Panc1 (cell line): Measurements from ENCODE around the gene ATP11B. TPM values are rescaled to one million over a fixed set of nuclear protein-coding genes. Genes with fewer than 3 reads are reported as not detected.

ENCODE experiments used
- ATAC-seq: fragments of 200-7000 bp; cut with Tn5 transposase; 2 replicates; pipeline ENCODE4 v1.9.1; 2020; ENCODE audit warnings: mild to moderate bottlenecking, moderate library complexity
- BruUV-seq: library from RNA; stranded (reverse); fragments of 400-500 nt; replicated peaks from 2 replicates; lab custom pipeline; 2021; lab: Mats Ljungman, UMichigan
- CTCF ChIA-PET: fragments of 300-600 bp; sonication (Branson Sonifier 250); formaldehyde crosslinking; loops from one replicate; lab custom pipeline; 2022; ENCODE audit warnings: antibody characterized with exemption; lab: Charles Lee
- POLR2A ChIA-PET: fragments of 300-600 bp; sonication (Branson Sonifier 250); formaldehyde crosslinking; loops from one replicate; lab custom pipeline; 2022; ENCODE audit warnings: antibody characterized with exemption; lab: Charles Lee
- DNase-seq: peaks from one replicate; pipeline ENCODE4 v3.0.0-alpha.2; 2010; ENCODE audit warnings: low read depth, low spot score
- H3K27ac ChIP-seq: 2 replicates; pipeline ENCODE4 v1.5.1; 2011; ENCODE audit warnings: mild to moderate bottlenecking, low read length, inconsistent platforms
- H3K27me3 ChIP-seq: fragments of 200-500 bp; sonication (Bioruptor generic); 2 replicates; pipeline ENCODE4 v1.6.0; 2014; ENCODE audit warnings: low read length, inconsistent platforms; ENCODE audit not compliant: control insufficient read depth, insufficient read depth
- H3K36me3 ChIP-seq: fragments of 200-500 bp; sonication (Bioruptor generic); 2 replicates; pipeline ENCODE4 v1.5.1; 2014; ENCODE audit warnings: inconsistent platforms, mild to moderate bottlenecking, low read length, moderate library complexity; ENCODE audit not compliant: control insufficient read depth, insufficient read depth
- H3K4me1 ChIP-seq: 2 replicates; pipeline ENCODE4 v1.5.1; 2011; ENCODE audit warnings: inconsistent platforms, mild to moderate bottlenecking, low read length, moderate library complexity; ENCODE audit not compliant: control insufficient read depth, insufficient read depth
- H3K4me3 ChIP-seq, 2 experiments: 2 replicates each; pipeline ENCODE4 v1.5.1; 2011 to 2012; ENCODE audit warnings: low read depth in 2 of 2, low read length in 2 of 2, mild to moderate bottlenecking in 2 of 2, inconsistent platforms in 1 of 2, moderate library complexity in 1 of 2
- H3K9me3 ChIP-seq: fragments of 200-500 bp; sonication (Bioruptor generic); 2 replicates; pipeline ENCODE4 v1.5.1; 2014; ENCODE audit warnings: low read depth, mild to moderate bottlenecking, inconsistent platforms, low read length, moderate library complexity; ENCODE audit not compliant: control insufficient read depth, insufficient read depth
- CTCF ChIP-seq: fragments of 450-650 bp; IDR thresholded peaks from 2 replicates; pipeline ENCODE4 v1.5.1; 2017; ENCODE audit warnings: mild to moderate bottlenecking
- POLR2AphosphoS5 ChIP-seq: IDR thresholded peaks from 2 replicates; pipeline ENCODE4 v1.6.1; 2012; ENCODE audit warnings: mild to moderate bottlenecking, low read depth, low read length, moderate library complexity
- REST ChIP-seq, 2 experiments: IDR thresholded peaks; 2 replicates each; pipeline ENCODE4 v1.6.1; 2011 to 2012; ENCODE audit warnings: low read depth in 2 of 2, control low read depth in 1 of 2, low read length in 1 of 2, mild to moderate bottlenecking in 1 of 2, moderate library complexity in 1 of 2; ENCODE audit not compliant: insufficient read depth in 1 of 2
- SIN3A ChIP-seq: IDR thresholded peaks from 2 replicates; pipeline ENCODE4 v1.6.1; 2012; ENCODE audit warnings: low read depth, mild to moderate bottlenecking, low read length, moderate library complexity, borderline replicate concordance; ENCODE audit not compliant: insufficient read depth
- TCF7L2 ChIP-seq: IDR thresholded peaks from 2 replicates; pipeline ENCODE4 v1.6.1; 2011; ENCODE audit warnings: mild to moderate bottlenecking, low read depth, low read length, inconsistent platforms
- in situ Hi-C: cut with HindIII; loops from 2 replicates; pipeline ENCODE4 v1.10.0; 2016; ENCODE audit warnings: low sequenced_read_pairs, low pct_unique_long_range_greater_than_20kb
- intact Hi-C: fragments of 100-400 bp; cut with micrococcal nuclease; formaldehyde crosslinking; loops from one replicate; pipeline ENCODE4 v1.10.0; 2022; ENCODE audit not compliant: unreplicated experiment
- total RNA-seq: library from RNA; stranded (reverse); gene quantifications from one replicate; pipeline ENCODE4 v1.2.1, GENCODE V29; 2021; ENCODE audit not compliant: unreplicated experiment

The ATP11B gene
- total RNA-seq, 1 experiment from 2014 or later = 108 TPM

- Histone ChIP-seq H3K4me1 (no peaks in the 10 kb centered on the region), H3K9me3 (no peaks in the 10 kb centered on the region), H3K36me3 (no peaks in the 10 kb centered on the region; the same call in 1 of the 2 replicates), H3K4me3 (no peak overlapping the region), H3K27me3 (no peaks in the 10 kb centered on the region), H3K27ac (no peak overlapping the region)
- in situ Hi-C loops (no loop called here), intact Hi-C loops (no loop called here)
- ATAC-seq (no peak), DNase-seq (no peak)
- TF ChIP-seq TCF7L2 = no peak
- TF ChIP-seq REST (IDR thresholded peaks at IDR 0.05; ENCODE audit: insufficient read depth in 1 of 2, low read depth in 2 of 2, low read length in 1 of 2) = no peak
- no peak for TF ChIP-seq CTCF
- TF ChIP-seq POLR2AphosphoS5 = no peak
- TF ChIP-seq SIN3A = no peak
- CTCF ChIA-PET = no interaction called here
- POLR2A ChIA-PET = no interaction called here
- no TSS peak for BruUV-seq
These were observed 93.2 kb downstream of the ATP11B start for GRCh38 chr3:182886497-182886896.

GRCh38 chr3:182889948-182890629, 96.8 kb downstream of the ATP11B start:
- POLR2A ChIA-PET = no interaction called here
- H3K27me3 ChIP-seq = no peaks in the 10 kb centered on the region
- no peaks in the 10 kb centered on the region for H3K4me1 ChIP-seq
- no peaks in the 10 kb centered on the region for H3K9me3 ChIP-seq
- ATAC-seq (peak; percentile 38; the same call in 1 of the 2 replicates), DNase-seq (no peak)
- CTCF ChIA-PET = no interaction called here
- H3K27ac ChIP-seq = no peak overlapping the region
- no peaks in the 10 kb centered on the region; the same call in 1 of the 2 replicates for H3K36me3 ChIP-seq
- in situ Hi-C loops = no loop called here
- TF ChIP-seq POLR2AphosphoS5 (no peak), REST (IDR thresholded peaks at IDR 0.05; ENCODE audit: insufficient read depth in 1 of 2, low read depth in 2 of 2, low read length in 1 of 2) (no peak), CTCF (no peak), SIN3A (no peak), TCF7L2 (no peak)
- no TSS peak for BruUV-seq
- no peak overlapping the region for H3K4me3 ChIP-seq
- intact Hi-C loops = no loop called here
